Cortex of kidney (tissue), 1 donor: ENCODE data around the gene ARHGAP42.

Experiments
- DNase-seq: peaks from one replicate; lab custom pipeline; 2025; lab: John Stamatoyannopoulos, UW

ARHGAP42 gene

GRCh38 chr11:101028644-101029043 lies 341.6 kb downstream of the ARHGAP42 start:
- DNase-seq = no peak

GRCh38 chr11:101030015-101030414 lies 342.9 kb downstream of the ARHGAP42 start:
- DNase-seq = no peak

GRCh38 chr11:101030692-101031091 lies 343.6 kb downstream of the ARHGAP42 start:
- no peak for DNase-seq

GRCh38 chr11:101031713-101032112 lies 344.6 kb downstream of the ARHGAP42 start:
- DNase-seq = no peak

GRCh38 chr11:101032991-101033390 lies 345.9 kb downstream of the ARHGAP42 start:
- no peak for DNase-seq

- no peak for DNase-seq
These were observed 347.0 kb downstream of the ARHGAP42 start for GRCh38 chr11:101034076-101034475.

- DNase-seq = no peak
These were observed 348.8 kb downstream of the ARHGAP42 start for GRCh38 chr11:101035872-101036271.
